GM21515 (cell line): Measurements from ENCODE around the gene PDGFC.

ENCODE experiments used
- ATAC-seq: cut with Tn5 transposase; IDR thresholded peaks from one replicate; pipeline ENCODE4 v1.9.1; 2021; ENCODE audit not compliant: unreplicated experiment

PDGFC gene

GRCh38 chr4:156975686-156976085, 4.1 kb upstream of the PDGFC start:
- ATAC-seq: no peak

GRCh38 chr4:156974264-156974663, 2.7 kb upstream of the PDGFC start:
- ATAC-seq: no peak

- ATAC-seq: no peak
Observed at GRCh38 chr4:156972379-156973015, 898 bp upstream of the PDGFC start.

GRCh38 chr4:156971165-156971675, 379 bp downstream of the PDGFC start:
- ATAC-seq: no peak

GRCh38 chr4:156970501-156971164, 966 bp downstream of the PDGFC start:
- ATAC-seq: no peak

- no peak for ATAC-seq
Observed at GRCh38 chr4:156969911-156970310, 1.7 kb downstream of the PDGFC start.

GRCh38 chr4:156969101-156969500, 2.5 kb downstream of the PDGFC start:
- ATAC-seq: no peak

GRCh38 chr4:156968479-156968984, 3.1 kb downstream of the PDGFC start:
- peak; percentile 73 for ATAC-seq

GRCh38 chr4:156966836-156967235, 4.8 kb downstream of the PDGFC start:
- ATAC-seq: no peak

- ATAC-seq: no peak
Observed at GRCh38 chr4:156963419-156963818, 8.2 kb downstream of the PDGFC start.

- ATAC-seq: no peak
Observed at GRCh38 chr4:156962528-156962974, 9.0 kb downstream of the PDGFC start.

GRCh38 chr4:156962058-156962358, 9.6 kb downstream of the PDGFC start:
- no peak for ATAC-seq

GRCh38 chr4:156961196-156962057, 10.2 kb downstream of the PDGFC start:
- no peak for ATAC-seq

GRCh38 chr4:156959298-156959702, 12.3 kb downstream of the PDGFC start:
- ATAC-seq: no peak

- no peak for ATAC-seq
Observed at GRCh38 chr4:156958276-156959074, 13.1 kb downstream of the PDGFC start.

- ATAC-seq: no peak
Observed at GRCh38 chr4:156957556-156957955, 14.0 kb downstream of the PDGFC start.

- no peak for ATAC-seq
Observed at GRCh38 chr4:156956826-156957368, 14.7 kb downstream of the PDGFC start.

GRCh38 chr4:156956359-156956758, 15.2 kb downstream of the PDGFC start:
- ATAC-seq: no peak

GRCh38 chr4:156954587-156954986, 17.0 kb downstream of the PDGFC start:
- ATAC-seq: no peak

- ATAC-seq: no peak
Observed at GRCh38 chr4:156953951-156954350, 17.6 kb downstream of the PDGFC start.
